CD4-positive, alpha-beta T cell treated with Interleukin-17A for 4 hours (primary cell): ENCODE data around the gene ANKFY1.
"Not testable (repeated sequence)": the region's sequence is repeated elsewhere in the genome, so short reads cannot be mapped to it uniquely, and the experiment has no call there.

ENCODE experiments used
- DNase-seq: peaks from one replicate; pipeline ENCODE4 v3.0.0-alpha.2; 2020; ENCODE audit warnings: mixed read lengths

The ANKFY1 gene

DNA sequence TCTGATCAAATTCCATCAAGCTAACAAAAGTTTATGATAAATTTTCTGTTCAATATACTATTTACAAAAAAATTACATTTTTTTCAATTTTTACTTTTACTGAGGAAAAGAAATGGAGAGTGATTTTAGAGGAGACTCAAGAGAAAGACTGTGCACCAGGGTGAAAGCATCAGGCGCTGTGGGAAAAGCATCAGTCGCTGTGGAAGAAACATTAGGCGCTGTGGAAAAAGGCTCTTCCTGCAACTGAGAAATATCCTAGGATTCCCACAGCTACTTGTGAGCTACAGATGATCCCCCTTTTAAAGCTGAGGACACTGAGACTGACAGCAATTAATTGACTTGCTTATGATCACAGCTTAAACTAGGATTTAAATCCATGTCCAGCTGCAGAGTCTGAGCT is 4.9 kb downstream of the ANKFY1 start:
- no peak for DNase-seq

DNA sequence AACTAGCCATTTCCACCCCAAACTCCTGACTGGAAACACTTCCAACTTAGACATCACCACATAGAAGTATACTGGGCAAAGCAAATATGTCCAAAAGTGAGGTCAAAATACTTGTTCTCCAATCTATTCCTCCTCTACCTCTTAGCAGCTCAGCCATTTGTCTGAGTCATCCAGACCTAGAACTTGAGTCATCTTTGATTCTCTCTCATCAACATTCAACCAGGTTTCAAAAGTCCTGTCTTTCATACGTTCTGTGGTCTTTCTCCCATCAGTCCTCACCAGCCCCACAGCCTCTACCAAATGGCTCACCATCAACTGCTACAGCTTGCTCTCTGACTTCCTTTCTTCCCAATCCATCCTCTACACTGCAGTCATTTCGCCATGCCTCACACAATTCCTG is 6.8 kb downstream of the ANKFY1 start:
- DNase-seq: no peak

DNA sequence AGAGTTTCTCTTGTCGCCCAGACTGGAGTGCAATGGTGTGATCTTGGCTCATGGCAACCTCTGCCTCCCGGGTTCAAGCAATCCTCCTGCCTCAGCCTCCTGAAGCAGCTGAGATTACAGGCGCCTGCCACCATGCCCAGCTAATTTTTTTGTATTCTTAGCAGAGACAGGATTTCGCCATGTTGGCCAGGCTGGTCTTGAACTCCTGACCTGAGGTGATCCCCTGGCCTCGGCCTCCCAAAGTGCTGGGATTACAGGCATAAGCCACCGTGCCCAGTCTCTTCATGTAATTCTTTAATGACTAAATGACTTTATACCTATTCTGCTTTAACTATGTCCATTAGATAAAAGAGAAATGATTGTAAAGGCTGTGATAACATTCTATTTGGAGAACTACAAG is 8.5 kb downstream of the ANKFY1 start:
- DNase-seq: not testable (repeated sequence)

DNA sequence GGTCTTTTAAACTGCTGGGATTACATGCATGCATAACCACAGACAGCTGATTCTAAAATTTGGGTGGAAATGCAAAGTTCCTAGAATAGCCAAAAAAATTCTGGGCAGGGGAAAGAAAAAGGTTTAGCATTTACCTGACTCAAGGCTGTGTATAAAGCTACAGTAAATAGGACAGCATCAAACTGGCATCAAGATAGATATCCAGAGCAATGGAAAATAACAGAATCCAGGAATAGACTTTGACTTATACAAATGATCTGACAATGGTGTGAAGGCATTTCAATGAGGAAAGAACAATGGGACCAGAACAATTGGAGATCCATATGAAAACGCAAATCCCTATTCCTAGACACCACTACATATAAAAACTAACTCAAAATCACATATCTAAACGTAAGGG is 12.9 kb downstream of the ANKFY1 start:
- no peak for DNase-seq

DNA sequence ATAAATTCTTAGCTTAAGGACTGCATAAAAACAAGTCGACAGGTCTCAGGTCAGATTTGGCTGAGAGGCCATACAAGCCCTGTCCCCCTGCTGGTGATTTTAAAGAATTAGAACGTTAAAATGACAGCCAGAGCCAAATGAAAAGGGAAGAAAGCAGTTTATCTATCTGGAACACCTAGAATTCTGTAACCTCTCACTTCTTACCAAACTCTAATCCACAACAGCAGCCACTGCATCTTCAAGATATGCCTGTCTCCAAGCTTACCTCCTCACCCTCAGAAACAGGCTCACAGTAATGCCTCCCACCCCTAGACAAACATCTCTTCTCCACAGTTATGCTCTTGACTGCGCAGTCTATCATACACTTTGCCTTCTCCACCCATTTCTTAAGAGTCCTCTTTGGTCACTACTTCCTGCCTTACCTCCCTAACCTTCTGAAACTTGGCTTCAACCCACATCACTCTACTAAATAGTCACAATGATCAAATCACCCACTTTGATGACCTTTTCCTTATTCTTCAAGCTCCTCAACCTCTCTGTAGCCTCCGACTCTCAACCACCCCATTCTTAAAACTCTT is 14.2 kb downstream of the ANKFY1 start:
- no peak for DNase-seq

DNA sequence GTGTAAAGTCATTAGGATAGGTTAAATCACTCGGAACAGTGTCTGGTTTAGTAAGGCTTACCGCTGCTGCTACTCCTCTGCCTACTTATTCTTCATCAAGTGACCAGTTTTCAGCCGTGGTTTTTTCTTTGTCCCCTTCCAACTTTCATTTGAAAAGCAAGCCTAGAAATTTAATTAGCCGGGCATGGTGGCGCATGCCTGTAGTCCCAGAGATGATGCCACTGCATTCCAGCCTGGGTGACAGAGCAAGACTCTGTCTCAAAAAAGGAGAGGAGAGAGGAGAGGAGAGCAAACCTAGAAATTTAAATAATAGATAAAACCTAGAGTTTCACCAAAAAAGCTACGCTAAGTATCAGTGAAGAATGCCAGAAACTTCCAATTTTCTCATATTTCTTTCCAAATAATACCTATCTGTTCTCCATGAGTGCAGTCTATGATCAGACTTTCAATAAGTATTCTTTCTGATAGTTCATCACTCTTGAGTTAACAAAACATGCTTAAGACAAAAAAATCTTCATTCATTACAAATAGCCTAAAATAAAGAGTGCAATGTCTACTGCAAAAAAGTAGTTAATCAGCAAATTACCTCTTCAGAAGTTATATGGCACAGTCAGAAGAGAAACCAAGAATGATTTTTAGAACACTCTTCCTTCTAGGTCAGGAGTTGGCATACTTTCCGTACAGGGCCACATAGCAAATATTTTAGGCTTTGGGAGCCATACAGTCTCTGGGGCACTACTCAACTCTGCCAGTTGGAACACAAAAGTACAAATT is 15.1 kb downstream of the ANKFY1 start:
- no peak for DNase-seq

DNA sequence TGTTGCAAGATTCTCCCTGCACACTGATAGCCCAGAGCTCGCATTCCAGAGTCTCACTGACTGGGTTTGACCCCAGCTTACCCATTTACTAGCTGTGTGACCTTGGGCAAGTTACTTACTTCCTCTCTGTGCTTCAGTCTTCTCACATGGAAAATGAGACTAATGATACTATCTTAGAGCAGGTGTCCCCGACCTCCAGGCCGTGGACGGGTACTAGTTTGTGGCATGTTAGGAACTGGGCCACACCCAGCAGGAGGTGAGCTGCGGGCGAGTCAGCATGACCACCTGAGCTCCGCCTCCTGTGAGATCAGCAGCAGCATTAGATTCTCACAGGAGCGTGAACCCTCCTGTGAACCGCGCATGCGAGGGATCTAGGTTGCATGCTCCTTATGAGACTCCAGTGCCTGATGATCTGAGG is 15.8 kb downstream of the ANKFY1 start:
- peak; percentile 22 for DNase-seq

DNA sequence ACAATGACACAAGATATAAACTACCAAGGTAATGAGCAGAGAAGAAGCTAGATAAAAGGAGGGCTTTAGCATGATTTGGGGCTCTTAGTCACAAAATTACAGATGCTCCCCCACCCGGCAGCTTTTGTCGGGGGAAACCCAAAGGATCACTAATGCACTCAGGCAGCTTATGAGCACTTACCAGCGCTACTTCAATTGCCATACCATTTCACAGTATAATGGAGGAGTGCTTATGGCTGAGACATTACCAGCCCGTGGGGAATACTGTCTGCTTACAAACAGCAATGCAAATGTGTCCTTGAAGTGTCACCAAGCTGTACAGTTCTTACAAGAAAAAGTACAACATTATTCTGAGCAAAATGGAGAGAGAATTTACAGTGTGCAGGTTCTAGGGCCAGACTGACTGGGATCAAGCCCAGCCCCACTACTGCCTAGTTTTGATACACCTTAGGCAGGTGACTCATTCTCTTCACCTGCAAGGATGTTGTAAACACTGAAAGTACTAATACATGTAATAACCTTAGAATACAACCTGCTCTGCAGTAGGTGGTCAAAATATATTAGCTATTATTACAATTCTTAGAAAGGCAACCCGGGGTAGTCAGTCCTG is 16.3 kb downstream of the ANKFY1 start:
- DNase-seq: no peak

DNA sequence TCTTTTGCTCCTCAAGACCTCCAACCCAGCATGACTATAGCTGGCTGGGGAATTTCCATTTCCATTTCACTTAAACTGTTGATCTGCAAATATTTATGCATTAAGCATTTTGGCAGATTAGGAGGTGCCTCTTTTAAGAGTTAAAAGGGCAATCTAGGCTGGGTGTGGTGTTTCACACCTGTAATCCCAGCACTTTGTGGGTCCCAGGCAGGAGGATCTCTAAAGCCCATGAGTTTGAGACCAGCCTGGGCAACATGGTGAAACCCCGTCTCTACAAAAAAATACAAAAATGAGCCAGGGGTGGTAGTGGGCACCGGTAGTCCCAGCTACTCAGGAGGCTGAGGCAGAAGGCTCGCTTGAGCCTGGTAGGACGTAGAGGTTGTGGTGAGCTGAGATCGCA is 17.1 kb downstream of the ANKFY1 start:
- no peak for DNase-seq

DNA sequence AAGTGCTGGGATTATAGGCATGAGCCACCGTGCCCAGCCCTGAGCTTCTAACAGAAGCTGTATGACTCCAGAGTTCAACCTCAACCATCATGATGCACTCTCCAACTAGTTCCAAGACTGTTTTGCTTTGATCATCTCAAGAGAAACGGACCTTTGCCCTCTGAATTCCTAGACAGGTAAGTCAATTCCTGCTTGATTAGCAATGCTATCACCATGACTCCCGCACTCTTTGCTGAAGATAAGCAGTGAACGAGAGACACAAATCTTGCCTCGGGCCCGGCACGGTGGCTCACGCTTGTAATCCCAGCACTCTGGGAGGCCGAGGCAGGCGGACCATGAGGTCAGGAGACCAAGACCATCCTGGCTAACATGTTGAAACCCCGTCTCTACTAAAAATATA is 22.2 kb downstream of the ANKFY1 start:
- no peak for DNase-seq

DNA sequence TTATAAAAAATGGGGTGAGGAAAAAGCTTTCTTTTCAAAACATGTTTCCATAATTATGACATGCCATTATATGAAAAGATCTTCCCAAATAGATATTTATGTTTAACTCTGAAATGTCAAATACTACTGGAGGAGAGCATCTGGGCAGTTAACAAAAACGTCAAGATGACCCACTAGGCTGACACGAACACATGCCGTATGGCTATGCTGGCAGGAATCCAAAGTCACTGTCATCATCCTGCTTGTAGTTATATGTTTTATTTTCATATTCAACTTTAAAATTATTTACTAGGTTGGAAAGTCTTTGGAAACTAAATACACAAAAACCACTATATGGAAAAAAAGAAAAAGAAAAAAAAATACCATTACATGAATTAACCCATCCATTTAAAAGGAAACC is 27.3 kb downstream of the ANKFY1 start:
- DNase-seq: no peak

DNA sequence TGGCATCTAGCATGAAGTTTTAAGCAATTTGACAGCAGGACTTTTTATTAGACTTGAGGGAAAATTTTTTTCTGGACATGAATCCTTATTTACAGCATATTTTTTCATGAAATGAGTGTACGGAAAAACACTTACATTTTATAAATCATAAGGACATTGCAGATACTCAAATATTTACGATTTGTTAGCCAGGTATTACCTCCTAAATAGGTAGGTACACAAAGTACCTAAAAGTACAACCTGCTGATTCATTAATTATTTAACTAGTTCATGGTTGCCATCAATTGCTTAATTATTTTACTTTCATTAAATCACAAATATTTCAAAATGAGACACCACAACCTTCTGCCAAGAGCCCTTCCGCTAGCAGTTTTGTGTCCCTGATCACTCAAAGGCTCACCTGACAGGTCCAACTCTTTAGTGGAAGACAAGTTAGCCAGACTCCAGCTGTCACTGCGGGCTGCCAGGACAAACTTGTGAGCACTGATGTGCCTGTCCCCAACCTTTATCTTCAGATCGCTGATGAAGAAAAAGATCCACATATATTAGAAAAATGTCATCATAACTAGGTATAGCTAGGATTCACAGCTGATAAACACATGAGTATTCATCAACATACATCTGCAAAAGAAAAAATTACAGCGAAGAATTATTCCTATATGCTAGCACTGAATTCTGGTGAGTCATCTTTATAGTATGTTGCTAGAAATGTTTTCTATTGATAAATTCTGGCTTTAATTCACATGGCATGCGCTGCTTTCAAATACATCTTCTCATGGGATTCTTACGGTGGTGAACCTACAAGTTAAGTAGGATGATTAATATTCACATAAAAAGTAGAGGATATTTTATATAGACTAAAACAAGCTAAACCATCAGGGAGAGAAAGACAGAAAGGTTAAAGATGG is 28.2 kb downstream of the ANKFY1 start:
- no peak for DNase-seq

DNA sequence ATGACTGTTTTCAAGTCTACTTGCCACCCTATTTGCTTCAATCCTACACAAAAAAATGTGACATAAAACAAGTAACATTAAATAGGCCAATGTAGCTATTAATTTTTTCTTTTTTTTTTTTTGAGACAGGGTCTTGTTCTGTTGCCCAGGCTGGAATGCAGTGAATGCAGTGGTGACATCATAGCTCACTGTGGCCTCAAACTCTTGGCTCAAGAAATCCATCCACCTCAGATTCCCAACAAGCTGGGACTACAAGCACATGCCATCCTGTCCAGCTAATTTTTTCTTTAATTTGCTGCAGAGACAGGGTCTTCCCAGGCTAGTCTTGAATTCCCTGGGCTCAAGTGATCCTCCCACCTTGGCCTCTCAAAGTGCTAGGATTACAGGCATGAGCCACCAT is 29.4 kb downstream of the ANKFY1 start:
- DNase-seq: no peak

DNA sequence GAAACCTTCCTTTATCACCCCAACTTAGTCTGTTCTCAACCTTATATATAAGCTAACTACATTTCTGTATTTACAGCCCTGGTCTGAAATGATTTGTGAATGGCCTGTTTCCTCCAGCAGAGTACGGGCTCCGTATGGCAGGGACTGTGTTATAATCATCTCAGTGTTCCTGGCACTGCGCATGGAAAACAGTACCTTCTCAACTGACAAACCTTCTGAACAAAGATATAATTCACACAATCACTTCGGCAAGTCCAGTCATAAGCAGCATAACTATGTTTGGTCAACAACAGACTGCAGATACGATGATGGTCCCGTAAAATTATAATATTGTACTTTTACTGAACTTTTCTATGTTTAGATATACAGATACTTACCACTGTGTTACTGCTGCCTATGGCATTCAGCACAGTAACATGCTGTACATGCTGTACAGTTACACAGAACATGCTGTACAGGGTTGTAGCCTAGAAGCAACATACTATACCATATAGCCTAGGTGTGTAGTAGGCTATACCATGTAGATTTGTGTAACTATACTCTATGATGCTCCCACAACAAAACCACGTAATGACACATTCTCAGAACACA is 30.0 kb downstream of the ANKFY1 start:
- DNase-seq: no peak

DNA sequence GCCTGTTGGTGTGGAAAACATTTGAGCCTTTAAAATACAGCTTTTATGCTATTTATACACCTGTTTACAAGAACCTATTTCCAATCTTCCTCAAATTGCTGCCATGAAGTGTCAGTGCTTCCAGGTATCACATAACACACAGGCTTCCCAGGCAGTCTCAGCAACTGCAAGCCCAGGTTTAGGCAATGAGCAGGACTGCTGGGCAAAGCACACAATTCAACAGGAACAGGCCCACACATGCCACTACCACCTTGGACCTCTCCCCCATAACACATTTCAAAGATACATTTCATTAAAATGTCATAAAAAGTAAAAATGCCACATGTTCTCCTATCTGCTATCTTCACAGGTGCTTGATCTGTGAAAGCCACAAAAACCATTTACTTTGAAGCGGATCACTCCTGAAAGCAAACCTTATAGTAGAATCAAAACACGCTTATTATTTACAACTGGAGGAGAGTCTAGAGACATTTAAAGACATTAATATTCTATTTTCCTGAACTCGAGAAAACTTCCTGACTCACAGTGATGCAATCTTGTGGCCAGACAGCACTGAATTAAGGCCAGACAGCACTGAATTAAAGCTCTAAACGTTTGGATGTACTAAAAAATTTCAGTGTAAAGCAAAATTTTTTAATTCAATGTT is 31.5 kb downstream of the ANKFY1 start:
- DNase-seq: no peak

DNA sequence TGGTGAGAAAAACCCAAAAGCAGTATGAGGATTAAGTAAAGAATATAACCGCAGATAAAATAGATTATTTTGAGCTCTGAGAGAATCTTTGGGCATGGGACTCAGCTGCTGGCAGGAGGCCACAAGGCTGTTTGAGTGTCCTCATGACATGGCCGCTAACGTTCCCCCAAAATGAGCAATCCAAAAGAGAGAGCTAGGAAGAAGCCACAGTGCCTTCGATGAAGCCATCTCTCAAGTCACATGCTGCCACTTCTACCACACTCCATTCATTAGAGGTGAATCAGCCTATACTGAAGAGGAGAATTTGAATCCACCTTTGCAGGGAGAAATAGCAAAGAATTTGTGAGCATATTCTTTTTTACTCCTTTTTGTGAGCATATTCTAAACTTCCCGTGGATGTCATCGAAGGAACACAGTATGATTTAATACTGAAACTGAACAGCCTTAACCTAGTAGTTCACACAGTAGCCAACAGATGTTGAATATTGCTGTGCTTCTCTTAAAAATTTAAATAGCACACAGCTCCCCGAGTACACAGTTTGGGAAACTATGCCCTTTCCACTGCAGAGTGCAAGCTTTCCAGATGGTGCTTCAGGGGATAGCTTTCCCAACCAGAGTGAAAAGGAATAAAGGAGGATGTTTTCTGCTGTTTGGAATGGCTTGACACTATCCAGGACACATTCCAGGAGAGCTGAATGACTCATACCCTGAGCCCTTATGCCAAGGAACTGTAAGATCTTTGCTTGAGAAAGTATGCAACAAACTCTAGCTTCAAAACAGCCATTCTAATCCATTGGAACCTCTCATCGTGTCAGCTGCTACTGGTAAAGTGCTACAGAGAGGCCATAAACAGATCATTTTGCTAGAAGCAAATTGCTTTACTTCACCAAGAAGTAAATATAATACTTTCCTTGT is 33.9 kb downstream of the ANKFY1 start:
- no peak for DNase-seq

DNA sequence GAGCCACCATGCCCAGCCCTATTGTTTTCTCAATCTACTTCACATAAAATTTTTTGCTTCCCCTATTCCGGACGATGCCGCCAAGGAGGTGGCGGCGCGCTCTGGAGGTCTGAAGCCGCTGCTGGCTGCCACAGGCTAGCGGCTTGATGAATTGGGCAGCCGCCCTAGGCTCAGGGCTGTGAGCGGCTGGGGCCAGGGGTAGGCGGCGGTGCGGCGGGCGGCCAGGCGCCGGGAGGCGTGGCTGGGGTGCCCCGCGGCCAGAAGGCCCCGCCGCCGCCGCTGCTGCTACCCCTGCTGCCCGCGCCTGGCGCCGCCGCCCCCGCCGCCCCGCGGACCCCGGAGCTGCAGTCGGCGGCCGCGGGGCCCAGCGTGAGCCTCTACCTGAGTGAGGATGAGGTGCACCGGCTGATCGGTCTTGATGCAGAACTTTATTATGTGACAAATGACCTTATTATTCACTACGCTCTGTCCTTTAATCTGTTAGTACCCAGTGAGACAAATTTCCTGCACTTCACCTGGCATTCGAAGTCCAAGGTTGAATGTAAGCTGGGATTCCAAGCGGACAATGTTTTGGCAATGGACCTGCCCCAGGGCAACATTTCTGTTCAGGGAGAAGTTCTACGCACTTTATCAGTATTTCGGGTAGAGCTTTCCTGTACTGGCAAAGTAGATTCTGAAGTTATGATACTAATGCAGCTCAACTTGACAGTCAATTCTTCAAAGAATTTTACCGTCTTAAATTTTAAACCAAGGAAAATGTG is 41.7 kb downstream of the ANKFY1 start:
- no peak for DNase-seq

DNA sequence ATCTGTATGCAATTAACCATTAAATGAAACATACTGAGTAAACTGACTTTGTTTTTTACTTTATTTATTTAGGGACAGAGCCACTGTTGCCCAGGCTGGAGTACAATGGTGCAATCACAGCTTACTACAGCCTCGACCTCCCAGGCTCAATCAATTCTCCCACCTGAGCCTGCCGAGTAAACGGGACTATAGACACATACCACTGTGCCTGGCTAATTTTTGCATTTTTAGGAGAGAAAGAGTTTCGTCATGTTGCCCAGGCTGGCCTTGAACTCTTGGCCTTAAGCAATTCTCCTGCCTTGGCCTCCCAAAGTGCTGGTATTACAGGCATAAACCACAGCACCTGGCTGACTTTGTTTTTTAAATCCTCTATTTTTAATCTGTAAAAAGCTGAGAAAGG is 42.6 kb downstream of the ANKFY1 start:
- no peak for DNase-seq

DNA sequence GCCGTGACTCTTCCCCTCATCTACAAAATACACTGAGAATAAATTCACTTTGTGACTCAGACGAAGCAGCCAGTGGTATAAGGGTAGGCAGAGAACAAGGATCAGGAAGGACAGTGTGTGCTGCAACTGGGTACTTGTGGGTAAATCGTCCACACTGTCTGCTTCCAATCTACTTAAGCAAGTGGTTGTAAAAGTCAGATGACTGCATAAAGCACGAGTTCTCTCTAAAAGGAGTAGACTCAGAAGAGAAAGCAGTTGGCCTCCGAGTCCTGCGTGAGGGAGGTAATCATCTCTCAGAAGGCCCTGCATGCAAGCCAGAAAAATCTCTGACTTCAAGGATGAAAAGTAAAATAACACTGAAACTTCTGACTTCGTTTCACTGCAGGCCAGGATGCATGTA is 43.1 kb downstream of the ANKFY1 start:
- no peak for DNase-seq

DNA sequence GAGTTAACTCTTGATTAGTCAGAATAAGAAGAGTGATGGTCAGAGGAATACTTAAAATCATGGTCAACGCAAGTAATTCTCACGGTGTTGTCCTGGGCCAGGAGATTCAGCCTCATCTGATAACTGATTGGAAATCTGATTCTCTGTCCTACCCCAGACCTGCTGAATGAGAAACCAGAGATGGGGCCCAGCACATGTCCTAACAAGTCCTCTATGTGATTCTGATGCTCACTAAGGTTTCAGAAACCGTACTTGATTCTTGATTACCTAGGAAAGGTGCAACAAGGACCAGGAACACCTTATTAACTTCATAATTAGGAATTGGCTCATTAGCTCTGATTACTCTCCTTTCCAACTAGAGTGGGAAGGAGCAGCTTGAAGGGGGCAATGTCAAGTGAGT is 44.5 kb downstream of the ANKFY1 start:
- DNase-seq: no peak
